Liver (tissue), 9 donors: ENCODE results near the gene OTUD7B. TPM values are rescaled to one million over a fixed set of nuclear protein-coding genes. Genes with fewer than 3 reads are reported as not detected.

Source experiments
- DNase-seq: peaks from one replicate; pipeline ENCODE4 v3.0.0-alpha.2; 2017; ENCODE audit warnings: low spot score
- H3K27ac ChIP-seq, 2 donors: one replicate each; pipeline ENCODE4 v1.7.0; 2013; ENCODE audit warnings: inconsistent platforms in 2 of 2, low read length in 2 of 2, control low read depth in 1 of 2, low read depth in 1 of 2, mild to moderate bottlenecking in 1 of 2
- H3K27me3 ChIP-seq, 4 donors: one replicate each; pipeline versions ENCODE4 v1.6.1 to v1.7.0; 2013; ENCODE audit warnings: low read length in 3 of 4, inconsistent platforms in 1 of 4, mild to moderate bottlenecking in 1 of 4, moderate library complexity in 1 of 4; ENCODE audit not compliant: control insufficient read depth in 4 of 4, insufficient read depth in 4 of 4
- H3K36me3 ChIP-seq, 4 donors: one replicate each; pipeline versions ENCODE4 v1.6.1 to v1.7.0; 2013; ENCODE audit warnings: low read length in 3 of 4, mild to moderate bottlenecking in 3 of 4, low read depth in 1 of 4, moderate library complexity in 1 of 4; ENCODE audit not compliant: control insufficient read depth in 4 of 4, insufficient read depth in 3 of 4
- H3K4me1 ChIP-seq, 4 donors: one replicate each; pipeline versions ENCODE4 v1.6.1 to v1.7.0; 2013; ENCODE audit warnings: low read length in 3 of 4, mild to moderate bottlenecking in 3 of 4, moderate library complexity in 1 of 4; ENCODE audit not compliant: control insufficient read depth in 4 of 4, insufficient read depth in 4 of 4
- H3K4me3 ChIP-seq, 3 donors: one replicate each; pipeline versions ENCODE4 v1.6.1 to v1.7.0; 2013; ENCODE audit warnings: low read length in 3 of 3, control low read depth in 1 of 3, low read depth in 1 of 3, mild to moderate bottlenecking in 1 of 3
- H3K9ac ChIP-seq, 2 donors: one replicate each; pipeline ENCODE4 v1.7.0; 2013; ENCODE audit warnings: low read length in 2 of 2, mild to moderate bottlenecking in 2 of 2, moderate library complexity in 2 of 2, control low read depth in 1 of 2, low read depth in 1 of 2
- H3K9me3 ChIP-seq, 4 donors: one replicate each; pipeline versions ENCODE4 v1.6.1 to v1.7.0; 2013; ENCODE audit warnings: low read length in 3 of 4; ENCODE audit not compliant: control insufficient read depth in 4 of 4
- ATF3 ChIP-seq: IDR thresholded peaks from 2 replicates; pipeline ENCODE4 v1.6.1; 2016; ENCODE audit warnings: antibody characterized with exemption
- CTCF ChIP-seq: fragments of 150-350 bp; IDR thresholded peaks from 2 replicates; pipeline ENCODE4 v1.5.1; 2017; ENCODE audit warnings: improper control_type of control experiment, low read depth, low read length; ENCODE audit not compliant: missing input control
- EGR1 ChIP-seq, 2 donors: IDR thresholded peaks; 2 replicates each; pipeline ENCODE4 v1.6.1; 2016 to 2018; ENCODE audit warnings: antibody characterized with exemption in 2 of 2, low read depth in 2 of 2
- FOXA1 ChIP-seq: IDR thresholded peaks from 2 replicates; pipeline ENCODE4 v1.6.1; 2016; ENCODE audit warnings: antibody characterized with exemption
- FOXA2 ChIP-seq: IDR thresholded peaks from 2 replicates; pipeline ENCODE4 v1.6.1; 2016; ENCODE audit warnings: antibody characterized with exemption
- GABPA ChIP-seq, 2 donors: IDR thresholded peaks in 1 of 2; conservative IDR thresholded peaks in 1 of 2; 2 replicates each; pipeline ENCODE4 v1.6.1; 2016; ENCODE audit warnings: antibody characterized with exemption in 2 of 2, mild to moderate bottlenecking in 1 of 2, moderate library complexity in 1 of 2
- HNF4A ChIP-seq, 2 donors: conservative IDR thresholded peaks; 2 replicates each; pipeline ENCODE4 v1.6.1; 2016; ENCODE audit warnings: antibody characterized with exemption in 2 of 2, mild to moderate bottlenecking in 2 of 2
- HNF4G ChIP-seq: IDR thresholded peaks from 2 replicates; pipeline ENCODE4 v1.6.1; 2016; ENCODE audit warnings: antibody characterized with exemption
- MAX ChIP-seq: IDR thresholded peaks from 2 replicates; pipeline ENCODE4 v1.6.1; 2016; ENCODE audit warnings: antibody characterized with exemption
- REST ChIP-seq: IDR thresholded peaks from 2 replicates; pipeline ENCODE4 v1.6.1; 2016; ENCODE audit warnings: antibody characterized with exemption, mild to moderate bottlenecking
- RXRA ChIP-seq, 2 donors: IDR thresholded peaks; 2 replicates each; pipeline ENCODE4 v1.6.1; 2017 to 2018; ENCODE audit warnings: antibody characterized with exemption in 2 of 2, mild to moderate bottlenecking in 1 of 2
- SP1 ChIP-seq: IDR thresholded peaks from 2 replicates; pipeline ENCODE4 v1.6.1; 2018; ENCODE audit warnings: antibody characterized with exemption, mild to moderate bottlenecking
- ZBTB33 ChIP-seq: IDR thresholded peaks from 2 replicates; pipeline ENCODE4 v1.6.1; 2016; ENCODE audit warnings: antibody characterized with exemption
- WGBS: extraction: QIAGEN DNeasy Blood & Tissue Kit; methylation state at CpG from one replicate; pipeline ENCODE4 v1.1.7; 2013; 5-methylcytosine and 5-hydroxymethylcytosine counted together
- polyA plus RNA-seq, 2 donors: library from polyadenylated mRNA; stranded (reverse) in 1 of 2; unstranded in 1 of 2; fragments of 200-250 nt in 1 of 2; fragments of >200 nt in 1 of 2; fragmentation: Nextera tagmentation in 1 of 2; extraction: Ambion mirVana in 1 of 2; gene quantifications; one replicate each; pipeline versions ENCODE4 v1.2.1 to v1.2.3, GENCODE V29; 2013 to 2015
- total RNA-seq, 2 donors: library from RNA; depleted of rRNA; stranded (reverse); fragments of >200 nt; gene quantifications; one replicate each; pipeline ENCODE4 v1.2.3, GENCODE V29; 2014
- donor health status: healthy.
- donor health status: healthy.
- donor health status: healthy.
- donor health status: healthy.
- donor health status: healthy.

Gene OTUD7B
- total and polyA plus RNA-seq, 4 donors = 2.1 to 19.2 (median 6.9) TPM

- 95% methylated on average over 9 of the region's 9 CpGs for WGBS
- H3K9ac ChIP-seq = no peak overlapping the region
- peaks cover 5 to 22% (median 16%) of the 10 kb centered on the region in 4 donors for H3K4me1 ChIP-seq
- no peaks in the 10 kb centered on the region for H3K27me3 ChIP-seq
- DNase-seq = no peak
- H3K9me3 ChIP-seq = no peaks in the 10 kb centered on the region
- H3K27ac ChIP-seq = no peak overlapping the region
- TF ChIP-seq SP1 = no peak
- TF ChIP-seq CTCF = no peak
- no peak for TF ChIP-seq MAX
- TF ChIP-seq FOXA1 = no peak
- no peak for TF ChIP-seq GABPA (IDR thresholded peaks at IDR 0.05 in 1 of 2, conservative IDR thresholded peaks at IDR 0.05 in 1 of 2)
- TF ChIP-seq EGR1 (IDR thresholded peaks at IDR 0.05; ENCODE audit: low read depth in 2 of 2) = no peak
- no peak for TF ChIP-seq FOXA2
- TF ChIP-seq RXRA (IDR thresholded peaks at IDR 0.05) = no peak
- H3K36me3 ChIP-seq = peaks cover 6 to 44% (median 30%) of the 10 kb centered on the region in 4 donors
- peak overlapping the region in 1 of 3 donors; percentile 98 for H3K4me3 ChIP-seq
These were observed 84.2 kb downstream of the OTUD7B start for GRCh38 chr1:149926296-149926695.

- Histone ChIP-seq H3K4me3 (no peak overlapping the region), H3K36me3 (peaks cover 6 to 44% (median 30%) of the 10 kb centered on the region in 4 donors), H3K27ac (no peak overlapping the region), H3K27me3 (no peaks in the 10 kb centered on the region), H3K9ac (no peak overlapping the region), H3K9me3 (no peaks in the 10 kb centered on the region), H3K4me1 (peaks cover 5 to 22% (median 16%) of the 10 kb centered on the region in 4 donors)
- 90% methylated on average over 2 of the region's 2 CpGs for WGBS
- no peak for TF ChIP-seq HNF4G
- no peak for TF ChIP-seq ATF3
- TF ChIP-seq GABPA (IDR thresholded peaks at IDR 0.05 in 1 of 2, conservative IDR thresholded peaks at IDR 0.05 in 1 of 2) = no peak
- TF ChIP-seq FOXA1 = no peak
- DNase-seq = no peak
These were observed 84.8 kb downstream of the OTUD7B start for GRCh38 chr1:149925751-149926150.

- no peak for TF ChIP-seq FOXA2
- TF ChIP-seq REST = no peak
- TF ChIP-seq ZBTB33 = no peak
- no peak for TF ChIP-seq GABPA (IDR thresholded peaks at IDR 0.05 in 1 of 2, conservative IDR thresholded peaks at IDR 0.05 in 1 of 2)
- TF ChIP-seq FOXA1 = no peak
- TF ChIP-seq HNF4A (conservative IDR thresholded peaks at IDR 0.05) = no peak
- Histone ChIP-seq H3K4me1 (peaks cover 5 to 22% (median 16%) of the 10 kb centered on the region in 4 donors), H3K9ac (no peak overlapping the region), H3K9me3 (no peaks in the 10 kb centered on the region), H3K27ac (no peak overlapping the region), H3K4me3 (no peak overlapping the region), H3K36me3 (peaks cover 6 to 44% (median 30%) of the 10 kb centered on the region in 4 donors), H3K27me3 (no peaks in the 10 kb centered on the region)
- 80% methylated on average over 3 of the region's 3 CpGs for WGBS
- no peak for DNase-seq
These were observed 85.2 kb downstream of the OTUD7B start for GRCh38 chr1:149925345-149925744.
